ENCODE results near the gene IL21R.

DNA sequence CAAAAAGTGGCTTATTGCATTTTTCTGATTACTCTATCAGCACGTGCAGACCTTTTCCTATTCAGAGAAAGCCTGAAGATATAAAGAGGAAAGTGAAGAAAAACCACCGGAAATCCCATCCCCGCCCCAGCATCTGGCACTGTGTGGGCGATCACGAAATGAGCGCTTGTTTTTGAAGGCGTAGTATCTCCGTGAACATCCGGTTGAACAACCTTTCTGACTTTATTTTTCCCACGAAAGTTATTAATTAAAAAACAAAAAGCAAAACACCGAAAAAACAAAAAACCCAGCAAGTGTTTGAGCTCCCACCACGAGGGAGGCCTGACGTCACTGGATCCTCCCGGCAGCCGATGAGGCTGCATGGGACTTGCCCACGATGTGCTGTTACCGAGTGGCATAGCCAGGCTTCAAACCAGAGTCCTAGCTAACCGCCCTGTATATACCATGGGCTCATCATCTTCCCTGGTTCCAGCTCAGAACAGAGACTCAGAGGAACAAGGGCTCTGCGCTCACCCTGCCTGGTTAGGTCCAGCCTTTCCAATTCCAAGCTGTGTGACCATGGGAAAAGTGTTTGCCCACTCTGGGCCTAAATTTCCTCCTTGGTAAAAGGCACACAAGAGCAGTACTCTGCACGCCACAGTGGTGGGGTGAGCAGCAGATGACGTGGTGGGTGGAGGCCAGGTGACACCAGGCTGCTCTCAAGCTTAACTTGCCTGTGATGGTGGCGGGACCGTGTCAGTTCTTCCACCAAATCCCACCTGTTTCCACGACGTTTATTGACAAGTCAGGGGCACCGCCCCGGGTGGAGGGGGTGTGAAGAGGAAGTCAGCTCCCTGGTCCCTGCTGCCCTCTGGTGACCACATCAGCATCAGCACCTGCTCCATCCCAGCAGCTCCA, 34.3 kb upstream of the IL21R start:
- TF ChIP-seq, protein P1, sequence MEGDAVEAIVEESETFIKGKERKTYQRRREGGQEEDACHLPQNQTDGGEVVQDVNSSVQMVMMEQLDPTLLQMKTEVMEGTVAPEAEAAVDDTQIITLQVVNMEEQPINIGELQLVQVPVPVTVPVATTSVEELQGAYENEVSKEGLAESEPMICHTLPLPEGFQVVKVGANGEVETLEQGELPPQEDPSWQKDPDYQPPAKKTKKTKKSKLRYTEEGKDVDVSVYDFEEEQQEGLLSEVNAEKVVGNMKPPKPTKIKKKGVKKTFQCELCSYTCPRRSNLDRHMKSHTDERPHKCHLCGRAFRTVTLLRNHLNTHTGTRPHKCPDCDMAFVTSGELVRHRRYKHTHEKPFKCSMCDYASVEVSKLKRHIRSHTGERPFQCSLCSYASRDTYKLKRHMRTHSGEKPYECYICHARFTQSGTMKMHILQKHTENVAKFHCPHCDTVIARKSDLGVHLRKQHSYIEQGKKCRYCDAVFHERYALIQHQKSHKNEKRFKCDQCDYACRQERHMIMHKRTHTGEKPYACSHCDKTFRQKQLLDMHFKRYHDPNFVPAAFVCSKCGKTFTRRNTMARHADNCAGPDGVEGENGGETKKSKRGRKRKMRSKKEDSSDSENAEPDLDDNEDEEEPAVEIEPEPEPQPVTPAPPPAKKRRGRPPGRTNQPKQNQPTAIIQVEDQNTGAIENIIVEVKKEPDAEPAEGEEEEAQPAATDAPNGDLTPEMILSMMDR (IDR thresholded peaks at IDR 0.05): peak; percentile 47 to 83 (median 73)
- no peak for TF ChIP-seq POLR2A (IDR thresholded peaks at IDR 0.05)

Measured in adrenal gland (tissue), 5 donors.